ENCODE results near the gene HMX2.
"Not testable (repeated sequence)": the region's sequence is repeated elsewhere in the genome, so short reads cannot be mapped to it uniquely, and the experiment has no call there.

The HMX2 gene

GRCh38 chr10:123153486-123154091 lies 5.7 kb downstream of the HMX2 start:
- DNase-seq = no peak

- peak; percentile 100 for DNase-seq
Observed at GRCh38 chr10:123154092-123154710, 6.3 kb downstream of the HMX2 start, which contains the start of gene BUB3. Gene BUB3 (plus strand): TSS chr10:123154402. CDS start chr10:123154918, 516 bp downstream.

DNA sequence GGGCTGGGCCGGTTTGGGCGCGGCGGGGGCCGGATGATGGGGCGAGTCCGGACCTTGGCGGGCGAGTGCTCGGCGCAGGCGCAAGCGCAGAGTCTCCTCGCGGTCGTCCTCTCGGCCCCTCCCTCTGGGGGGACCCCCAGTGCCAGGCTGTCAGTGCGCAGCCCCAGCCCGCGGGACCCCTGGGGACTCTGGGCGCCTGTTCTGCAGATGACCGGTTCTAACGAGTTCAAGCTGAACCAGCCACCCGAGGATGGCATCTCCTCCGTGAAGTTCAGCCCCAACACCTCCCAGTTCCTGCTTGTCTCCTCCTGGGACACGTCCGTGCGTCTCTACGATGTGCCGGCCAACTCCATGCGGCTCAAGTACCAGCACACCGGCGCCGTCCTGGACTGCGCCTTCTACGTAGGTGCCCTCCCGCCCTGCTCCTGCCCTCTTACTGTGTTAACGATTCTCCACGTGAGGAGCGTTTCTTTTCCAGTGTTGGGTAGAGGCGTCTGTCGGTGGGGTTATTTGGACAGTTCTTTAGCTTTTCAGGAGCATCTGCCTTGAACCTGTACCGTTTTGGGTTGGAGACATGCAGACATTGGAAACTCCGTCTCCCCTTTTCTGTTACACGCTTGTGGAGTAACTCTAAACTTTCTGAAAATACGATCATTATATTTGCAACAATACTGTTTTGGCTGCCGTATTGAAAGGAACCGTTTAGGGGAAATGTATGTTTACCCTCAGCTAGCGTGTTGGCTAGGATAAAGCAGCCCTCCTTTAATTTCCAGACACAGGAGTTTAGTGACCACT lies 7.0 kb downstream of the HMX2 start:
- DNase-seq = peak; percentile 26

DNA sequence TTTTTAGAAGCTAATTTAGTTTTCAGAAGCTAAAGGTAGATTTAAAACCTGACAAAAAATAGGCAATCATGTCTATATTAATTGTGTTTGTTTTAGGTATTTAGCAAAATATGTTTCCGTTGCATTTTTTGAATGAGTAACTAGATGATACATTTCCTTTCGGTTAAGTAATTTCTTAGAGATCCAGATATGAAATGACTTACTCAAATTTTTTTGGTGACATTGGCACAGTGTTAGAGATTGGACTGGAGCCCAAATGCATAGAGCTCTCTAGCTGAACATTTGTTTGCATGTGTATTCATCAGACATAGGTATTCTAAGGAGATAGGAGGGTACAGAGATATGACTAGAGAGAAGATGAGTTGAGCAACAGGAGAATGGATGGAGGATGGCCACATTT lies 8.1 kb downstream of the HMX2 start:
- DNase-seq = no peak

DNA sequence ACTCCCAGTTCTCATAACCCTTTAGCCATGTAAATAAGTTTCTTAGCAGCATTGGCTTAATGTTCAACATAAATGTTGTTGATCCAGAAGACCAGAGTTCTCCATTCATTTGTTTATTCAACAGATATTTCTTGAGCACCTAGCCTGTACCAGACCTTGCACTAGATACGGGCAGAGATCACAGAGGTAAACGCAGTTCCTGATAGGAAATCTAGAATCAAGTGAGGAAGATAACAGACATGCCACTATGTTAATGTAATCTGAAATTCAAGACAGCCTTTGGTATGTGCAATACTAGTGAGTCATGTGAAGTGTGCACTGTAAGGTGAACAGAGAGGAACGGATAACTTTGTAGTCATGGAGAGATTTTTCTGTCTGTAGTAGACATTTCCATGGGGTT lies 9.3 kb downstream of the HMX2 start:
- DNase-seq = no peak

DNA sequence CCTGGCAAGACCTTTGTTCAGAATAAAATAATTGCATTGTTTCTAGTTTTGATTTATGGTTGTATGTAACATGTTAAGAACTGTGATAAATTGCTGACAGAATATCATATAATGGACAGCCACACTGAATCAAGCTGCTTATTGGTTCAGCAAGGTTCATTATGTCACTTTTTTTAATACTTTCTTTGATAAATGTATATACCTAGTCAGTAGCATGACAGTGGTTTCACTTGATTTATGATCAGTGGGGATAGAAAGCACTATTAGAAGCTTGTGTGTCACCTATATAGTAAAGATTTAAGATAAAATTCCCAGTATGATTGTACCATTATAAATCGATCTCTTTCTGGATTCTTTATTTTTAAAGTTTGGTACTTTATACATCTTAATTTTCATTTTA lies 10.7 kb downstream of the HMX2 start:
- DNase-seq = no peak

- DNase-seq = no peak
Observed at GRCh38 chr10:123160311-123160980, 12.5 kb downstream of the HMX2 start.

GRCh38 chr10:123164319-123164718 lies 16.4 kb downstream of the HMX2 start:
- DNase-seq = no peak

GRCh38 chr10:123165445-123166072 lies 17.6 kb downstream of the HMX2 start:
- DNase-seq = no peak

DNA sequence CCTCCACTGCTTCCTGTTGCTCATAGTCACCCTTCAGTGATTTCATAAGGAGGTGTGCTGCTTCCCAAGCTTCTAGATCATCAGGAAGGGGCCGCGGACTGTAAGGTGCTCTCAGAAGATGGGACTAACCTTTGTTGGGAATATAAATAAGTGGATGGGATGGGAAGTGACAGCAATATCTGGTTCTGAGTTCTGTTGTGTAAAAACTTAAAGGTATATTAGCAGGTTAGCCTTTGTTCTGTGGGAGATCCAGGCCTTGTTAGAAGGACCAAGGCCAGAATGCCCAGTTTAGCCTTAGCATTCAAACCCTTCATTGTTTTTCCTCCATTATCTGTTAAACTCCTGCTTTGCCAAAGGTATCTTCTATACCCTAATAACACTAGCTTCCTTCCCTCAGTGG lies 18.7 kb downstream of the HMX2 start:
- no peak for DNase-seq

DNA sequence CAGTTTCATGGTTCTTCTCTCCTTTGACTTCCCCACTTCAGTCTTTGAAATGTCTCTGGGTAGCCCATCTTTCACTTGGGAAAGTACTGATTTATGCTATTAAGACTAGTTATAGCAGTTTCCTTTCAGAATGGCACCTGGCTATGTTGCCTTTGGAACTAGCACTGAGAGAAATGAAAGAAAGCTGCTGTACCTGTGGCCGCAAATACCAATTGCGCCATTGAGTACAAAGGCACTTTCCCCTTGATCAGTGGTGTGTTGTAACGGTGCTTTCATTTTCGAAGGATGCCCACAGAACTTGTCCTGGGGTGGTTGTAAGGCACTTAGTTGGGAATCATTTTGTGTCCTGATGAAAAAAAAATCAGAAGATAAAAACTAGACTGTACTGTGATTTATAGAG lies 23.0 kb downstream of the HMX2 start:
- no peak for DNase-seq

DNA sequence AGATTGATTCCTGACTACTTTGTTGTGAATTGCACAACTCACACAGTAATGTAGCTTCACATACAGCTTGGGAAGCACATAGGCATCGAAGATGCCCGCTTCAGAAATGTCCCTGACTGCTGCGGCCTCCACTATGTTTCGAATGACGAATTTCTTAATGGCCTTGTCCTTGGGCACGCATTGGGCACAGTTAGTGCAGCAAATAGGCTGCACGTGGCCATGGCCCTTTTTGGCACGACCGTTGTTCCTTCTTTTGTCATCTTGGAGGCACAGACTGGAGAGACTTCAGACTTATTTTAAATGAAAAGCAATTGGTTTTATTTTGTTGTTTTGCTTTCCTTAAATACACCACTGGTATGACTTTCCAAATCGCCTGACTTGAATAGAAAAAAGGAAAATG lies 23.7 kb downstream of the HMX2 start:
- not testable (repeated sequence) for DNase-seq

GRCh38 chr10:123175389-123176387 lies 27.8 kb downstream of the HMX2 start:
- DNase-seq = no peak

- not testable (repeated sequence) for DNase-seq
Observed at GRCh38 chr10:123178390-123178789, 30.5 kb downstream of the HMX2 start.

GRCh38 chr10:123180101-123181090 lies 32.5 kb downstream of the HMX2 start:
- DNase-seq = no peak

DNA sequence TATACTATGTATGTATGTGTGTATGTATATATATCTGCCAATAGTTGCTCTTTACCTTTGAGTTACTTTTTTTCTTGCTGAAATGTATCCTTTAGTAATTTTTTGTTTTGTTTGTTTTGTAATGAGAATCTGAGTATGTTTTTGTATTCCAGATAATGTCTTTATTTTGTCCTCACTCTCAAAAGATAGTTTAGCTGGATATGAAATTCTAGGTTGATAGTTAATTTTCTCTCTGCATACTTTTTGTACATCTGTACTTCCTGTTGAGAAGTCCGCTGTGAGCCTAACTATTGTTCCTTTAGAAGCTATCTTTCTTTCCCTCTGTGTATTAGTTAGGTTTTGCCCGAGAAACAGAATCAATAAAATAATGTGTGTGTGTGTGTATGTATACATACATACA lies 35.8 kb downstream of the HMX2 start:
- DNase-seq = no peak

GRCh38 chr10:123187781-123188180 lies 39.8 kb downstream of the HMX2 start:
- DNase-seq = no peak

- DNase-seq = no peak
Observed at GRCh38 chr10:123191886-123192285, 44.0 kb downstream of the HMX2 start.

DNA sequence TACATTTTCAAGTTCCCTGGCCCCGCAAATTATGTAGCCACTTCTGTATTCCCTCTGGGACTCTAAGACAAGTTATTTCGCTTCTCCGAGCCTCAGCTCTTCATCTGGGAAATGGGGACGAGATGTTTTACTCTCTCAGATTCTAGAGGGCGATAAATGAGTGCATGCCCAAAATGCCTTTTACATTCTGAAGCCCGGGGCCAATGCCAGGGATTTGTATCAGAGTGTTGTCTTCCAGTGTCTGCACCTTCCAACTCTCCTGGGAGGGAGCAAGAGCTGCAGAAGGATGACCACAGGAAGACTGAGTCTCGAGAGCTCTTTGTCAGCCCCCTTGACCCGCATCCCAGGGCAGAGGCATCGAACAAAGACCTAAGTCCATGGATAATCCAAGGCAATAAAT lies 46.1 kb downstream of the HMX2 start:
- DNase-seq = no peak
